Keratinocyte (primary cell): ENCODE data around the gene SHE. TPM values are rescaled to one million over a fixed set of nuclear protein-coding genes. Genes with fewer than 3 reads are reported as not detected.

ENCODE experiments used
- DNase-seq: peaks from one replicate; pipeline ENCODE4 v3.0.0-alpha.2; 2011; ENCODE audit warnings: low read depth, missing footprints, low spot score
- FAIRE-seq: peaks from 2 replicates; lab custom pipeline; 2011; peaks lifted over from hg19 to GRCh38; lab: Jason Lieb, UNC
- H2AFZ ChIP-seq: 2 replicates; pipeline ENCODE4 v1.6.0; 2012; ENCODE audit warnings: low read length, control low read depth, inconsistent platforms; ENCODE audit not compliant: control insufficient read depth
- H3K27ac ChIP-seq: 2 replicates; pipeline ENCODE4 v1.5.1; 2011; ENCODE audit warnings: low read length; ENCODE audit not compliant: control insufficient read depth, insufficient read depth
- H3K27me3 ChIP-seq: 3 replicates; pipeline ENCODE4 v1.6.0; 2011; ENCODE audit warnings: low read length; ENCODE audit not compliant: control insufficient read depth, insufficient read depth; ENCODE audit errors: extremely low read depth
- H3K36me3 ChIP-seq, 2 experiments: 2 replicates in 1 of 2; 3 replicates in 1 of 2; pipeline ENCODE4 v1.5.1; 2011; ENCODE audit warnings: low read length in 2 of 2, mild to moderate bottlenecking in 1 of 2; ENCODE audit not compliant: control insufficient read depth in 2 of 2, insufficient read depth in 2 of 2; ENCODE audit errors: extremely low read depth in 1 of 2
- H3K4me1 ChIP-seq: 3 replicates; pipeline ENCODE4 v1.5.1; 2011; ENCODE audit warnings: low read length; ENCODE audit not compliant: control insufficient read depth, insufficient read depth; ENCODE audit errors: extremely low read depth
- H3K4me2 ChIP-seq: 3 replicates; pipeline ENCODE4 v1.6.0; 2011; ENCODE audit warnings: low read depth, low read length; ENCODE audit not compliant: control insufficient read depth, insufficient read depth; ENCODE audit errors: extremely low read depth
- H3K4me3 ChIP-seq, 3 experiments: fragments of 200-600 bp in 1 of 3; sonication (generic) in 1 of 3; 2 replicates in 2 of 3; 3 replicates in 1 of 3; pipeline ENCODE4 v1.5.1; 2011 to 2016; ENCODE audit warnings: low read length in 3 of 3, mild to moderate bottlenecking in 3 of 3, control low read depth in 2 of 3, inconsistent platforms in 1 of 3, low read depth in 1 of 3, mixed read lengths in 1 of 3, mixed run types in 1 of 3, moderate library complexity in 1 of 3; ENCODE audit not compliant: control insufficient read depth in 2 of 3, insufficient read depth in 2 of 3; ENCODE audit errors: extremely low read depth in 1 of 3
- H3K79me2 ChIP-seq: 2 replicates; pipeline ENCODE4 v1.6.0; 2012; ENCODE audit warnings: low read length; ENCODE audit not compliant: control insufficient read depth, insufficient read depth
- H3K9ac ChIP-seq: 3 replicates; pipeline ENCODE4 v1.6.0; 2011; ENCODE audit warnings: low read length; ENCODE audit not compliant: control insufficient read depth, insufficient read depth; ENCODE audit errors: extremely low read depth
- H3K9me1 ChIP-seq: 3 replicates; pipeline ENCODE4 v1.6.0; 2011; ENCODE audit warnings: low read length; ENCODE audit not compliant: control insufficient read depth, insufficient read depth; ENCODE audit errors: extremely low read depth
- H3K9me3 ChIP-seq: 2 replicates; pipeline ENCODE4 v1.5.1; 2012; ENCODE audit warnings: low read depth, low read length; ENCODE audit not compliant: control insufficient read depth
- H4K20me1 ChIP-seq: 3 replicates; pipeline ENCODE4 v1.6.0; 2011; ENCODE audit warnings: low read length; ENCODE audit not compliant: control insufficient read depth, insufficient read depth; ENCODE audit errors: extremely low read depth
- EZH2 ChIP-seq: IDR thresholded peaks from one replicate; pipeline ENCODE4 v1.6.1; 2012; ENCODE audit warnings: inconsistent platforms, mild to moderate bottlenecking, low read length, moderate library complexity
- dilution Hi-C: fragments of 300-500 bp; cut with MboI; formaldehyde crosslinking; loops from one replicate; pipeline ENCODE4 v1.7.0; 2020; ENCODE audit warnings: low sequenced_read_pairs; ENCODE audit not compliant: extremely low pct_ligation_motif_present
- polyA plus RNA-seq, 5 experiments: library from polyadenylated mRNA; depleted of rRNA in 3 of 5; stranded (reverse) in 3 of 5; stranded (forward) in 1 of 5; unstranded in 1 of 5; fragments of >200 nt; gene quantifications; 1 replicate in 1 of 5; 2 replicates in 3 of 5; 3 replicates in 1 of 5; pipeline versions ENCODE4 v1.2.1 to v1.2.3, GENCODE V29; 2011 to 2012; ENCODE audit warnings: missing spikeins in 2 of 5, low read depth in 1 of 5, low replicate concordance in 1 of 5
- TF ChIP-seq, protein P1 (sequence below), 3 experiments: IDR thresholded peaks in 1 of 3; conservative IDR thresholded peaks in 1 of 3; optimal IDR thresholded peaks in 1 of 3; 2 replicates in 2 of 3; 3 replicates in 1 of 3; pipeline versions ENCODE3 to v1.5.1; 2011; ENCODE audit warnings: low read length in 3 of 3, mild to moderate bottlenecking in 3 of 3, moderate library complexity in 2 of 3, control low read depth in 1 of 3, inconsistent platforms in 1 of 3; ENCODE audit not compliant: insufficient read depth in 2 of 3; ENCODE audit errors: extremely low read depth in 1 of 3

Gene SHE
- polyA plus RNA-seq, 1 donor (not counting 4 experiments of a cell fraction or from before 2014, with no cell fraction given) = 0.01 TPM

GRCh38 chr1:154500533-154500932, 1.7 kb downstream of the SHE start:
- H3K4me3 ChIP-seq = no peak overlapping the region
- H3K27me3 ChIP-seq = peaks cover 40% of the 10 kb centered on the region
- H2AFZ ChIP-seq = no peak overlapping the region
- H3K36me3 ChIP-seq = no peaks in the 10 kb centered on the region
- H3K9ac ChIP-seq = no peak overlapping the region
- H4K20me1 ChIP-seq = no peaks in the 10 kb centered on the region
- H3K9me1 ChIP-seq = no peaks in the 10 kb centered on the region
- no peak for FAIRE-seq
- dilution Hi-C loops = no loop called here
- DNase-seq = no peak
- peaks cover 4% of the 10 kb centered on the region for H3K4me1 ChIP-seq
- no peak overlapping the region for H3K4me2 ChIP-seq
- H3K9me3 ChIP-seq = peaks cover 7% of the 10 kb centered on the region
- TF ChIP-seq, protein P1, sequence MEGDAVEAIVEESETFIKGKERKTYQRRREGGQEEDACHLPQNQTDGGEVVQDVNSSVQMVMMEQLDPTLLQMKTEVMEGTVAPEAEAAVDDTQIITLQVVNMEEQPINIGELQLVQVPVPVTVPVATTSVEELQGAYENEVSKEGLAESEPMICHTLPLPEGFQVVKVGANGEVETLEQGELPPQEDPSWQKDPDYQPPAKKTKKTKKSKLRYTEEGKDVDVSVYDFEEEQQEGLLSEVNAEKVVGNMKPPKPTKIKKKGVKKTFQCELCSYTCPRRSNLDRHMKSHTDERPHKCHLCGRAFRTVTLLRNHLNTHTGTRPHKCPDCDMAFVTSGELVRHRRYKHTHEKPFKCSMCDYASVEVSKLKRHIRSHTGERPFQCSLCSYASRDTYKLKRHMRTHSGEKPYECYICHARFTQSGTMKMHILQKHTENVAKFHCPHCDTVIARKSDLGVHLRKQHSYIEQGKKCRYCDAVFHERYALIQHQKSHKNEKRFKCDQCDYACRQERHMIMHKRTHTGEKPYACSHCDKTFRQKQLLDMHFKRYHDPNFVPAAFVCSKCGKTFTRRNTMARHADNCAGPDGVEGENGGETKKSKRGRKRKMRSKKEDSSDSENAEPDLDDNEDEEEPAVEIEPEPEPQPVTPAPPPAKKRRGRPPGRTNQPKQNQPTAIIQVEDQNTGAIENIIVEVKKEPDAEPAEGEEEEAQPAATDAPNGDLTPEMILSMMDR (optimal IDR thresholded peaks at IDR 0.05 in 1 of 3, IDR thresholded peaks at IDR 0.05 in 1 of 3, conservative IDR thresholded peaks at IDR 0.05 in 1 of 3; ENCODE audit: extremely low read depth in 1 of 3, insufficient read depth in 2 of 3, low read length in 3 of 3) = no peak
- peak; percentile 23 for TF ChIP-seq EZH2
- no peak overlapping the region for H3K27ac ChIP-seq
- no peaks in the 10 kb centered on the region for H3K79me2 ChIP-seq

GRCh38 chr1:154499446-154499845, 2.8 kb downstream of the SHE start:
- Histone ChIP-seq H3K9me3 (peaks cover 7% of the 10 kb centered on the region), H2AFZ (no peak overlapping the region), H3K79me2 (no peaks in the 10 kb centered on the region), H3K9me1 (no peaks in the 10 kb centered on the region), H3K27ac (no peak overlapping the region), H3K4me3 (no peak overlapping the region), H3K36me3 (no peaks in the 10 kb centered on the region), H3K27me3 (peaks cover 40% of the 10 kb centered on the region), H4K20me1 (no peaks in the 10 kb centered on the region), H3K9ac (no peak overlapping the region), H3K4me2 (no peak overlapping the region), H3K4me1 (peaks cover 4% of the 10 kb centered on the region)
- FAIRE-seq = peak; percentile 17
- dilution Hi-C loops = no loop called here
- TF ChIP-seq EZH2 = no peak
- TF ChIP-seq, protein P1 (optimal IDR thresholded peaks at IDR 0.05 in 1 of 3, IDR thresholded peaks at IDR 0.05 in 1 of 3, conservative IDR thresholded peaks at IDR 0.05 in 1 of 3; ENCODE audit: extremely low read depth in 1 of 3, insufficient read depth in 2 of 3, low read length in 3 of 3) = no peak
- no peak for DNase-seq
